Measurements from ENCODE around the gene LSM4.

The LSM4 gene

GRCh38 chr19:18278521-18279265 lies 44.2 kb downstream of the LSM4 start:
- DNase-seq (ENCODE audit: low read depth), result peak; percentile 38
- peak; percentile 45 for TF ChIP-seq CTCF (conservative IDR thresholded peaks at IDR 0.05; ENCODE audit: low read depth, low read length)
- H3K4me3 ChIP-seq (ENCODE audit: low read depth, low read length), result peak overlapping the region; percentile 99

- H3K4me3 ChIP-seq (ENCODE audit: low read depth, low read length), result no peak overlapping the region
- DNase-seq (ENCODE audit: low read depth), result peak; percentile 85
Measured at GRCh38 chr19:18274781-18275356, 48.0 kb downstream of the LSM4 start.

GRCh38 chr19:18274219-18274780 lies 48.6 kb downstream of the LSM4 start, which contains the start of gene IQCN:
Gene IQCN, minus strand, starts transcription at chr19:18274452. Its CDS starts 4,974 bp downstream, at chr19:18269478.
- peak; percentile 42 for DNase-seq (ENCODE audit: low read depth)
- no peak within 1 kb of the TSS for H3K4me3 ChIP-seq (ENCODE audit: low read depth, low read length)

More at GRCh38 chr19:18274781-18275356, 48.0 kb downstream of the LSM4 start:
- TF ChIP-seq CTCF (conservative IDR thresholded peaks at IDR 0.05; ENCODE audit: low read depth, low read length), result no peak

GRCh38 chr19:18273561-18274218 lies 49.2 kb downstream of the LSM4 start:
- TF ChIP-seq CTCF (conservative IDR thresholded peaks at IDR 0.05; ENCODE audit: low read depth, low read length), result no peak
- no peak overlapping the region for H3K4me3 ChIP-seq (ENCODE audit: low read depth, low read length)
- DNase-seq (ENCODE audit: low read depth), result no peak

More at GRCh38 chr19:18274219-18274780, 48.6 kb downstream of the LSM4 start, which contains the start of gene IQCN:
- no peak for TF ChIP-seq CTCF (conservative IDR thresholded peaks at IDR 0.05; ENCODE audit: low read depth, low read length)

- DNase-seq (ENCODE audit: low read depth), result no peak
- no peak overlapping the region for H3K4me3 ChIP-seq (ENCODE audit: low read depth, low read length)
- TF ChIP-seq CTCF (conservative IDR thresholded peaks at IDR 0.05; ENCODE audit: low read depth, low read length), result no peak
Measured at GRCh38 chr19:18271433-18271841, 51.4 kb downstream of the LSM4 start.

- H3K4me3 ChIP-seq (ENCODE audit: low read depth, low read length), result no peak overlapping the region
- TF ChIP-seq CTCF (conservative IDR thresholded peaks at IDR 0.05; ENCODE audit: low read depth, low read length), result no peak
- DNase-seq (ENCODE audit: low read depth), result no peak
Measured at GRCh38 chr19:18270326-18270725, 52.5 kb downstream of the LSM4 start.
